GM12875 (cell line): ENCODE results near the gene MYO5B.

Source experiments
- H3K4me3 ChIP-seq: one replicate; pipeline ENCODE4 v1.5.1; 2011; ENCODE audit warnings: low read depth, low read length, control low read depth
- CTCF ChIP-seq: IDR thresholded peaks from 2 replicates; pipeline ENCODE4 v1.5.1; 2011; ENCODE audit warnings: low read depth, mild to moderate bottlenecking, control low read depth, inconsistent platforms, low read length, moderate library complexity, borderline replicate concordance; ENCODE audit not compliant: insufficient read depth

The MYO5B gene

GRCh38 chr18:50172367-50172766 lies 22.6 kb downstream of the MYO5B start:
- TF ChIP-seq CTCF: no peak
- no peak overlapping the region for H3K4me3 ChIP-seq

- TF ChIP-seq CTCF: no peak
- no peak overlapping the region for H3K4me3 ChIP-seq
These were observed 23.5 kb downstream of the MYO5B start for GRCh38 chr18:50171406-50171805.

GRCh38 chr18:50170004-50170403 lies 24.9 kb downstream of the MYO5B start:
- TF ChIP-seq CTCF: no peak
- no peak overlapping the region for H3K4me3 ChIP-seq

GRCh38 chr18:50169149-50169548 lies 25.8 kb downstream of the MYO5B start:
- TF ChIP-seq CTCF: no peak
- H3K4me3 ChIP-seq: no peak overlapping the region

GRCh38 chr18:50167966-50168365 lies 27.0 kb downstream of the MYO5B start:
- H3K4me3 ChIP-seq: no peak overlapping the region
- TF ChIP-seq CTCF: no peak

GRCh38 chr18:50166901-50167300 lies 28.0 kb downstream of the MYO5B start:
- TF ChIP-seq CTCF: no peak
- H3K4me3 ChIP-seq: no peak overlapping the region

- TF ChIP-seq CTCF: no peak
- H3K4me3 ChIP-seq: no peak overlapping the region
These were observed 31.4 kb downstream of the MYO5B start for GRCh38 chr18:50163505-50163904.
